Inflammatory macrophage treated with lipopolysaccharide for 1 hour (primary cell): ENCODE data around the gene ZMYM2.
A peak's percentile ranks its signal among the peaks of the same experiment; 100 is the strongest.

ENCODE experiments used
- DNase-seq, 2 donors: peaks; one replicate each; pipeline ENCODE4 v3.0.0-alpha.2; 2020 to 2022

The ZMYM2 gene

GRCh38 chr13:20109037-20109436, 150.5 kb downstream of the ZMYM2 start:
- no peak for DNase-seq

GRCh38 chr13:20114066-20114610, 155.6 kb downstream of the ZMYM2 start:
- no peak for DNase-seq

DNA sequence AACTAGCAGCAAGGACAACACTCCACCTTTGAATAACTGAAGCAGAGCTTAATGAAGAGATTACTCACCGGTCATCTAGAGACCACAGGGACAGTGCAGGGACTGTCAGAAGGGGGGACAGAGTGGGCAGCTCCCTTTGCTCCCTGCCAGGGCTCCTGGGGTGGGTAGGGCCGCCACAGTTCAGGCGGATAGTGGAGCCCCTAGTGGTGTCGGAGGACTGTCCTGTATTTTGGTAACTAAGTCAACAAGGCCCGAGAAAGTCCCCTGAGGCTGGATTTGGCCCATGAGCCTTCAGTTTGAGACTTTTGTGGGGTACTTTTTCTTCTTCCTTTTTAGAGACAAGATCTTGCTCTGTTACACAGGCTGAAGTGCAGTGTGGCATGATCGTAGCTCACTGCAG, 157.7 kb downstream of the ZMYM2 start:
- DNase-seq = no peak

- DNase-seq = no peak
These were observed 160.0 kb downstream of the ZMYM2 start for GRCh38 chr13:20118268-20119140.

DNA sequence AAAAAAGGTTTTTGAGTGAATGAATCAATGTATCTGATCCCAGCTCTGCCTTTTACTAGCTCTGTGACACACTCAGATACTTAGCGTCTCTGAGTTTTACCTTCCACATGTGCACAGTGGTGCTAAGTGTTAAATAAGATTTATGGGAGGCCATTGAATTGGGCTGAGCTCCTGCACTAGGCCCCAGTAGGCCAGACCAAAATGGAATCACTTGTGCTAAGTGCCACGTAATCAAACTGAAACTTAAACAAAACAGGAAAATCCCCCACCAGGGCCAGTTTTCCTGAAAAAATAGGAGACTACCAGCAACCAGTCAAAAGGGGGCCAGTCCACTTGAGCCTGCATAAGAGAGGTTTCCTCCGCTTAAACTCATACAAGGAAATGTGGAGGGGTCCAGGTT, 161.4 kb downstream of the ZMYM2 start:
- DNase-seq = no peak

DNA sequence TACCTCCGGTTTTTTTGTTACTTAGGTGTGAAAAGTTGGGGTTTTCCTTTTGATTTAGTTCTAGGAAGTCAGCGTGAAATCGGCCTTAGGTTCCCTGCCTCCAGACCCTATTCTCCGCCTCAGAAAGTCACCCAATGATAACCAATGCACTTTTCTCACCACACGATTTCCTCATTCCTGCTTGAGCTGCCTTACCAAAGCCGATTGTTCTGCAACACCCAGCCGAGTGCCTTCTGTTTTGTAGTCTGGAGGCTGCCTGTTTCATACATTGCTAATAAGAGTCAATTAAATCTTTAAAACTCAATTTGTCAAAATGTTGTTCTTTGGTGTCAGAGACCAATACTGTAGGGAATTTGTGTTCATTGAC, 162.6 kb downstream of the ZMYM2 start:
- peak in 1 of 2 donors; percentile 32 for DNase-seq

- no peak for DNase-seq
These were observed 165.8 kb downstream of the ZMYM2 start for GRCh38 chr13:20124303-20124702.

DNA sequence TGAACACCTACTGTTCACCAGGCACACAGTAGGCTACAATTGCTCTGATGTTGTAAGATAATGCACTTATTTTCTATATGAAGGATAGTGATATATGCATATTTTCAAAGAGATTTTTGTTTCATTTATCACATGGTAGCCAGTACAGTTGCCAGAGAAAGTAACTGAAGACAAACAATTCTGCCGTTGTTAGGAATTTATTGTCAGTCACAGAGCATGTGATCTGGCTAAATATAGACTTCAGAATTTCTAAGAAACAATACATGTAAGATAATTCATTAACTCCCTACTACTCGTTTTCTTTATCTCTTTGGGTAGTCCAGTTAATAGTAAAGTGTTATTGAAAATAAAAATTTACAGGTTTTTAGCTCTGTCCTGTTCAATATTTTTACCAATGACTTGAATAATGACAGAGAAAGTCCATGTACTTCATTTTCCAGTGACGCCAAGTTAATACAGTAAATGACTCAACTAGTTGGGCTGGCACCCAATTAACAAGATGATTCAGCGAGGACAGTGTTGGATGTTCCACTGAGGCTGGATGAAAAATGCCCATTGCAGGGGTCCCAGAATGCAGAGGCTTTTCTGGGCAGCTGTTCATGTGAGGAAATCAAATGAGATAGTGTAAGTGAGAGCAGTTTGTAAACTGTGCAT, 166.7 kb downstream of the ZMYM2 start:
- DNase-seq = no peak

DNA sequence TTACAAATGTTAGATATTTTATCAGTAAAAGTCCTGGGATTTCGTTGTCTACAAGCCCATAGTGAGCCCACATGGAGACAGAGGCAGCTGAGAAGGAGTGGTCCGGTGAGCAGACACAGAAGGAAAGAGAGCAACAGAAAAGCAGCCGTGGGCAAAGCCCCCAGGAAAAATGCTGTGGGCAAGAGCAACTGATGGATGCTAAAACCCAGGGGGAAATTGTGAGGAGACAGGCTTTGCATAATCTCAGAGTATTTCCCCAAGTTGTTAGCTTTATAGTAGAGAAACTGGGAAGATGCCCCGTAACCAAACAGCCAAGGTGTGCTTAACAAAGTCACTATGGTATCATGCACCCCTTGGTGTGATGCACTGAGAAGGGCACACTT, 167.2 kb downstream of the ZMYM2 start:
- no peak for DNase-seq

- peak; percentile 78 to 80 for DNase-seq
These were observed 168.2 kb downstream of the ZMYM2 start for GRCh38 chr13:20126541-20127261.

- DNase-seq = no peak
These were observed 168.7 kb downstream of the ZMYM2 start for GRCh38 chr13:20127262-20127561.

GRCh38 chr13:20127562-20128458, 169.3 kb downstream of the ZMYM2 start:
- DNase-seq = peak; percentile 59

DNA sequence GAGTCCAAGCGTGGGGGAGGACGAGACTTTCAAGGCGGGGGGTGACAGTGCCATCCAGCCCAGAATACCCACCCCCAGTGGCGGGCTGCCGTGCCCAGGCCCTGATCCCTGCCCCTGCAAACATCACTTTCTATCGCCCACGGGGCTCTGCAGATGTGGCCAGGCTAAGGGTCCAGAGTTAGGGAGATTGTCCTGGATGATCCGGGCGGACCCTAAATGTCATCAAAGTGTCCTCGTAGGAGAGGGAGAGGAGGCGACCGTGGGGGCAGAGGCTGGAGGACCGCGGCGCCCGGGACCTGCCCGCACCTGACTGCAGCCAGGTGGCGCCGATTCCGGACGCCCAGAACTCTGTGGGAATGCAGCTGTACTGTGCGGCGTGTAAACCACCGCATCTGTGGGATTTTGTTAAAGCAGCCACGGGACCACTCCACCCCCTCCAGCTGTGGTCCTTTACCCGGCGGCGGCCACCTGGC, 170.0 kb downstream of the ZMYM2 start:
- no peak for DNase-seq

GRCh38 chr13:20129076-20129475, 170.5 kb downstream of the ZMYM2 start:
- DNase-seq = no peak

- no peak for DNase-seq
These were observed 171.5 kb downstream of the ZMYM2 start for GRCh38 chr13:20130012-20130411.

DNA sequence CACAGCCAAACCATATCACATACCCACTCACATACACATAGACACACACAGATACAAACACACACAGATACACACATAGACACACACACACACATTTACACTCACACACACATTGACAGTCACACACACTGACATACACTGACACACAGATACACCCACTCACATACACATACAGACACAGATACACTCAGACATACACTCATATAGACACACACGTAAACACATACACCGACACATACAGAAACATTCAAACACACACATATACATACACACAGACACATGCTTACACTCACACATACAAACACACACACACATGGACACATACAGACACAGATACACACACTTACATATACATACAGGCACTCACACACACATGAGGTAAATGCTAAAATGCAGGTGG, 172.1 kb downstream of the ZMYM2 start:
- DNase-seq = no peak

- no peak for DNase-seq
These were observed 172.7 kb downstream of the ZMYM2 start for GRCh38 chr13:20131057-20131832.

DNA sequence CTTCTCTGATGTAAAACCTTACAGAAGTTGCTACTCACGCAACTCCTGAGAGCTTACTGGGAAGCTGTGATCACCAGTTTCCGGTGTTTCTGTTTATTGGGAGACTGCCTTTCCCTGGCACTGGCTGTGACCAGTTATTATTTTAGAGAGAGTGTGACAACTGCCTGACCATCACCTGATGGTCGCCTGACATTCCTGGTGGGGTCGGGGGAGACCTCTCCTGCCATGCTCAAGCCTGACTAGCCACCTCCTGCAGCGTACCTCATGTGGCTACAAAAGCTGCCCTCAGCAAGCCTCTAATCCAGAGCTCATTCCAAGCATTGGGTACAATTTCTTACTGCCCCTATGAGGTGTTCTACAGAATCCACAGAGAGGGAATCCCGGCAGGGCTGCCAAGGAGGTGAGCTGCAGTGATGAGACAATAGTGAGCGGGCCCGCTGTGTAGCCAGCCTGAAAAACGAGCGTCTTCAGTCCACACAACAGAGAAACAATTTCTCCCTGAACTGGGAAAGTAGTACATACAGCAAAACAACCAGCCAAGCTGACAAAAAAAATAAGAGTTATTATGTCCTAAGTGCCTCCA, 173.6 kb downstream of the ZMYM2 start:
- no peak for DNase-seq

DNA sequence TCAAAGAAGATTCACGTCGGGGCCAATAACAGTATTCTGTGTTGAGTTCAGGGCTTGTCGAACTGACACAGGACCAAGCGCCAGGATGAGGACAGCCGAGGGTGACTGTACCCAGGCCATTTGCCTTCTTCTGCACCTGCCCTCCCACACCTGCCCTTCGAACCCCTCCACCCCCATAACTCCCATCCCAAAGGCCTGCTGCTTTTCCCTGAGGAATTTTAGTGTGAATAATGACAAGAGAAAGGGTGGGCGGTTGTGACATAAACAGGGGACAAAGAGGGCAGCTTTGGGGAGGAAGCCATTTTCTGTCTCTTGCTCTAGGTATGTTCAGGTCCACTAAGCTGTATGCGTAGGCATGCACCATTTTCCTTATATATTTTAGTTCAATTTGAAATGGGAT, 176.2 kb downstream of the ZMYM2 start:
- no peak for DNase-seq

DNA sequence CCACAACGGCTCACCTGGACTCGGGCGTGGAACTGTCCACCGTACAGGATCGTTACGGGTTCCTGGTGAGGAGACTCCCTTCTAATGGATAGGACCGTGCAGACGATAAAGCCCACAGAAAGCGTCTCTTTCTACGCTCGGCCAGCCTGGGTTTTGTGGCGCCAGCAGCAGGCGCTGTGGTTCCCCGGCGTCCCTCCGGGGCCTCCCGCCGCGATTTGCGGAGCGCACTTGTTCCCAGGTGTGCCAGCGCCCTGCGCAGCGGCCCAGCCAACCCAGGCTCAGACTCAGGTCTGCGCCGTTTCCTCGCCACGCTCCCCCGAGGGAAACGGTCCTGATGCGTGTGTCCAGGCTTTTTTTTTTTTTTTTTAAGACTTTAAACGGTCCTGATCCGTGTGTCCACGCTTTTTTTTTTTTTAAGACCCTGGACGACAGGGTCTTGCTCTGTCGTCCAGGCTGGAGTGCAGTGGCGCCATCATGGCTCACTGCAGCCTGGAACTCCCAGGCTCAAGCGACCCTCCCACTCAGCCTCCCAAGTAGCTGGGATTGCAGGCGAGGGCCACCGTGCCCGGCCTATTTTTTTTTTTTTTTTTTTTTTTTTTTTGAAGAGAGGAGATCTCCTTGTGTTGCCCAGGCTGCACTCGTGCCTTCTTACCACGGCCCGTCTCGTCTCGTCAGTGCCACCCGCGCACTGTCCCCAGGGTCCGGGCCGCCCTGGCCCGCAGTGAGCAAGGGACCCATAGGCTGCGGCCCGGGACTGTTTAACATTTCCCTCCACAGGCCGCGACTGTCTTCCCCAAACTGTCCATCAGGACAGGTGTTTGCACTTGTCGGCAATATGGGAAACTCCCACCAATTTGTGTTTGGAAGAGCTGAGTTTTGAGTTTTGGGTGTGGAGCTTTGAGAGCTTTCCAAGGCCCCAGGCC, 178.5 kb downstream of the ZMYM2 start:
- DNase-seq = peak in 1 of 2 donors; percentile 34
